ENCODE results near the gene RTP5.
A peak's percentile ranks its signal among the peaks of the same experiment; 100 is the strongest.
"Not testable (repeated sequence)": the region's sequence is repeated elsewhere in the genome, so short reads cannot be mapped to it uniquely, and the experiment has no call there.

Gene RTP5

GRCh38 chr2:241869087-241869961 is at the start of gene RTP5:
RTP5 (plus strand) TSS chr2:241869729; CDS start chr2:241869757, 28 bp downstream.
- TF ChIP-seq CTCF (IDR thresholded peaks at IDR 0.05; ENCODE audit: extremely low read depth, insufficient read depth, missing control alignments), result no peak
- no peak for DNase-seq (ENCODE audit: low spot score)
- in situ Hi-C loops (cut with MboI; ENCODE audit: low pct_unique_long_range_greater_than_20kb, low sequenced_read_pairs, unreplicated experiment), result no loop called here

- DNase-seq (ENCODE audit: low spot score); in situ Hi-C loops (cut with MboI; ENCODE audit: low pct_unique_long_range_greater_than_20kb, low sequenced_read_pairs, unreplicated experiment): not testable (repeated sequence)
These were observed 49.4 kb upstream of the RTP5 start for GRCh38 chr2:241819947-241820624.

GRCh38 chr2:241820625-241821384 is 48.7 kb upstream of the RTP5 start:
- DNase-seq (ENCODE audit: low spot score), result no peak
- TF ChIP-seq CTCF (IDR thresholded peaks at IDR 0.05; ENCODE audit: extremely low read depth, insufficient read depth, missing control alignments), result no peak
- in situ Hi-C loops (cut with MboI; ENCODE audit: low pct_unique_long_range_greater_than_20kb, low sequenced_read_pairs, unreplicated experiment), result no loop called here

GRCh38 chr2:241821460-241822263 is 47.9 kb upstream of the RTP5 start:
- in situ Hi-C loops (cut with MboI; ENCODE audit: low pct_unique_long_range_greater_than_20kb, low sequenced_read_pairs, unreplicated experiment), result no loop called here
- TF ChIP-seq CTCF (IDR thresholded peaks at IDR 0.05; ENCODE audit: extremely low read depth, insufficient read depth, missing control alignments), result no peak
- DNase-seq (ENCODE audit: low spot score), result no peak

GRCh38 chr2:241822264-241822623 is 47.3 kb upstream of the RTP5 start:
- no peak for TF ChIP-seq CTCF (IDR thresholded peaks at IDR 0.05; ENCODE audit: extremely low read depth, insufficient read depth, missing control alignments)
- peak; percentile 34 for DNase-seq (ENCODE audit: low spot score)
- in situ Hi-C loops (cut with MboI; ENCODE audit: low pct_unique_long_range_greater_than_20kb, low sequenced_read_pairs, unreplicated experiment), result no loop called here

- in situ Hi-C loops (cut with MboI; ENCODE audit: low pct_unique_long_range_greater_than_20kb, low sequenced_read_pairs, unreplicated experiment); DNase-seq (ENCODE audit: low spot score): not testable (repeated sequence)
These were observed 45.7 kb upstream of the RTP5 start for GRCh38 chr2:241823531-241824437.
